Measurements from ENCODE around the gene DHX30.

DHX30 gene

GRCh38 chr3:47852604-47853602 is 50.0 kb downstream of the DHX30 start:
- Histone ChIP-seq H3K9me3 (ENCODE audit: low read length) (no peaks in the 10 kb centered on the region), H3K9ac (ENCODE audit: low read length) (no peak overlapping the region), H3K27me3 (ENCODE audit: insufficient read depth, low read length) (no peaks in the 10 kb centered on the region), H3K4me3 (ENCODE audit: low read depth, low read length, poor library complexity, severe bottlenecking) (no peak overlapping the region), H3K4me1 (ENCODE audit: insufficient read depth, low read length, severe bottlenecking) (no peaks in the 10 kb centered on the region), H3K9me2 (ENCODE audit: low read depth, low read length) (no peaks in the 10 kb centered on the region), H3K4me2 (ENCODE audit: low read length) (no peak overlapping the region), H2AFZ (ENCODE audit: low read length) (no peak overlapping the region), H3K27ac (ENCODE audit: low read depth, low read length, poor library complexity, severe bottlenecking) (no peak overlapping the region), H4K20me1 (ENCODE audit: insufficient read depth, low read length) (no peaks in the 10 kb centered on the region), H3K36me3 (ENCODE audit: insufficient read depth, low read length) (peaks cover 50% of the 10 kb centered on the region), H3F3A (ENCODE audit: insufficient read depth, low read length) (no peaks in the 10 kb centered on the region; the same call in 1 of the 2 replicates), H3K79me2 (ENCODE audit: insufficient read depth, low read length) (no peaks in the 10 kb centered on the region)
- no peak for TF ChIP-seq EZH2 (IDR thresholded peaks at IDR 0.05; ENCODE audit: borderline replicate concordance, low read length)
- TF ChIP-seq CTCF (IDR thresholded peaks at IDR 0.05; ENCODE audit: low read length): no peak

- Histone ChIP-seq H3K4me1 (ENCODE audit: insufficient read depth, low read length, severe bottlenecking) (no peaks in the 10 kb centered on the region), H3K27me3 (ENCODE audit: insufficient read depth, low read length) (no peaks in the 10 kb centered on the region), H3K4me2 (ENCODE audit: low read length) (no peak overlapping the region), H4K20me1 (ENCODE audit: insufficient read depth, low read length) (no peaks in the 10 kb centered on the region), H3K36me3 (ENCODE audit: insufficient read depth, low read length) (peaks cover 37% of the 10 kb centered on the region), H3K9me2 (ENCODE audit: low read depth, low read length) (no peaks in the 10 kb centered on the region), H3F3A (ENCODE audit: insufficient read depth, low read length) (no peaks in the 10 kb centered on the region; the same call in 1 of the 2 replicates), H3K4me3 (ENCODE audit: low read depth, low read length, poor library complexity, severe bottlenecking) (no peak overlapping the region), H3K27ac (ENCODE audit: low read depth, low read length, poor library complexity, severe bottlenecking) (no peak overlapping the region), H3K9me3 (ENCODE audit: low read length) (no peaks in the 10 kb centered on the region), H2AFZ (ENCODE audit: low read length) (no peak overlapping the region), H3K79me2 (ENCODE audit: insufficient read depth, low read length) (no peaks in the 10 kb centered on the region), H3K9ac (ENCODE audit: low read length) (no peak overlapping the region)
- TF ChIP-seq CTCF (IDR thresholded peaks at IDR 0.05; ENCODE audit: low read length) (no peak), EZH2 (IDR thresholded peaks at IDR 0.05; ENCODE audit: borderline replicate concordance, low read length) (no peak)
Measured at GRCh38 chr3:47854267-47854666, 51.3 kb downstream of the DHX30 start.

- no peaks in the 10 kb centered on the region for H3K27me3 ChIP-seq (ENCODE audit: insufficient read depth, low read length)
- no peaks in the 10 kb centered on the region for H3K9me3 ChIP-seq (ENCODE audit: low read length)
- TF ChIP-seq CTCF (IDR thresholded peaks at IDR 0.05; ENCODE audit: low read length): no peak
- TF ChIP-seq EZH2 (IDR thresholded peaks at IDR 0.05; ENCODE audit: borderline replicate concordance, low read length): no peak
- H3K36me3 ChIP-seq (ENCODE audit: insufficient read depth, low read length): peaks cover 30% of the 10 kb centered on the region
- no peak overlapping the region for H3K9ac ChIP-seq (ENCODE audit: low read length)
- H4K20me1 ChIP-seq (ENCODE audit: insufficient read depth, low read length): no peaks in the 10 kb centered on the region
- no peak overlapping the region for H3K4me3 ChIP-seq (ENCODE audit: low read depth, low read length, poor library complexity, severe bottlenecking)
- no peaks in the 10 kb centered on the region for H3K9me2 ChIP-seq (ENCODE audit: low read depth, low read length)
- no peak overlapping the region for H3K27ac ChIP-seq (ENCODE audit: low read depth, low read length, poor library complexity, severe bottlenecking)
- H3K4me2 ChIP-seq (ENCODE audit: low read length): no peak overlapping the region
- H3K4me1 ChIP-seq (ENCODE audit: insufficient read depth, low read length, severe bottlenecking): no peaks in the 10 kb centered on the region
- H3F3A ChIP-seq (ENCODE audit: insufficient read depth, low read length): no peaks in the 10 kb centered on the region; the same call in 1 of the 2 replicates
- H3K79me2 ChIP-seq (ENCODE audit: insufficient read depth, low read length): no peaks in the 10 kb centered on the region
- no peak overlapping the region for H2AFZ ChIP-seq (ENCODE audit: low read length)
Measured at GRCh38 chr3:47854720-47855455, 52.0 kb downstream of the DHX30 start.
